Aorta (tissue), 5 donors: Measurements from ENCODE around the gene KRT84. TPM values are rescaled to one million over a fixed set of nuclear protein-coding genes. Genes with fewer than 3 reads are reported as not detected.
A peak's percentile ranks its signal among the peaks of the same experiment; 100 is the strongest.

Source experiments
- ATAC-seq: fragments of 200-7000 bp; cut with Tn5 transposase; one replicate; pipeline ENCODE4 v1.9.1; 2022; ENCODE audit warnings: moderate library complexity; ENCODE audit not compliant: low FRiP score
- DNase-seq, 2 donors: peaks; one replicate each; pipeline ENCODE4 v3.0.0-alpha.2; 2020
- H3K27ac ChIP-seq, 2 donors: one replicate each; pipeline ENCODE4 v1.5.1; 2013; ENCODE audit warnings: low read length in 2 of 2, mild to moderate bottlenecking in 2 of 2, moderate library complexity in 2 of 2, control low read depth in 1 of 2, inconsistent platforms in 1 of 2, low read depth in 1 of 2
- H3K27me3 ChIP-seq, 2 donors: one replicate each; pipeline ENCODE4 v1.6.1; 2013; ENCODE audit warnings: control low read depth in 1 of 2, low read length in 1 of 2, mild to moderate bottlenecking in 1 of 2, moderate library complexity in 1 of 2; ENCODE audit not compliant: insufficient read depth in 2 of 2, control insufficient read depth in 1 of 2
- H3K36me3 ChIP-seq, 2 donors: one replicate each; pipeline ENCODE4 v1.6.1; 2013; ENCODE audit warnings: control low read depth in 1 of 2, low read length in 1 of 2, mild to moderate bottlenecking in 1 of 2; ENCODE audit not compliant: insufficient read depth in 2 of 2, control insufficient read depth in 1 of 2
- H3K4me1 ChIP-seq, 2 donors: one replicate each; pipeline ENCODE4 v1.6.1; 2013; ENCODE audit warnings: low read length in 2 of 2, control low read depth in 1 of 2, mild to moderate bottlenecking in 1 of 2, moderate library complexity in 1 of 2; ENCODE audit not compliant: insufficient read depth in 2 of 2, control insufficient read depth in 1 of 2
- H3K4me3 ChIP-seq, 2 donors: one replicate each; pipeline ENCODE4 v1.5.1; 2013; ENCODE audit warnings: low read length in 2 of 2, control low read depth in 1 of 2, mild to moderate bottlenecking in 1 of 2
- H3K9me3 ChIP-seq: one replicate; pipeline ENCODE4 v1.6.1; 2013; ENCODE audit warnings: mild to moderate bottlenecking, low read length; ENCODE audit not compliant: control insufficient read depth
- WGBS, 2 donors: extraction: QIAGEN DNeasy Blood & Tissue Kit; methylation state at CpG; one replicate each; pipeline ENCODE4 v1.1.7; 2013; 5-methylcytosine and 5-hydroxymethylcytosine counted together
- intact Hi-C, 2 donors: fragments of 100-400 bp; cut with DNase I; formaldehyde crosslinking; loops; one replicate each; pipeline versions ENCODE4 v1.14.2 to v1.15.0; 2022
- polyA plus RNA-seq, 2 donors: library from polyadenylated mRNA; stranded (reverse); fragments of 200-250 nt; gene quantifications; one replicate each; pipeline ENCODE4 v1.2.3, GENCODE V29; 2013
- total RNA-seq, 2 donors: library from RNA; stranded (reverse); fragmentation: NEBNext Ultra II Directional; extraction: Animal tissue kit (Norgen Biotek cat#: 25700); gene quantifications; one replicate each; pipeline ENCODE4 v1.2.1, GENCODE V29; 2021
- donor health status: healthy with polysubstance abuse.
- donor health status: Bipolar disorder and iron deficiency.
- donor health status: DM: no; HTN: no; CAD: no.
- donor health status: DM: no; HTN: no; CAD: no.
- donor health status: DM: yes; HTN: yes; CAD: no.

Gene KRT84
- total and polyA plus RNA-seq, 4 donors = not detected

DNA sequence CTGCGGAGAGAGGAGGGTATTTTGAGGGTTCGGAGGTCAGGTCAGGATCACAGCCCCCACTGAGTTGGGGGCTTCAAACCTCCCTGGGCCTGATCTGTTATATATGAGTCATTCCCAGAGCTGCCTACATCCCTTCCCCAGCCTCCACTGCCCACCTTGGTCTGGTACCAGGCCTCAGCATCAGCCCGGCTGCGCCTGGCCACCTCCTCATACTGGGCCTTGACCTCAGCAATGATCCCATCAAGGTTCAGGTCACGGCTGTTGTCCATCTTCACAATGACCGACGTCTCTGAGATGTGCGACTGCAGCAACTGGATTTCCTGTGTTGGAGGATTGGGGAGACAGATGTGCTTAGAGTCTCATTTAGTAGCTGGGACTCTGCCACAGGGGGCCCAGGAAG is 4.2 kb downstream of the KRT84 start:
- DNase-seq (peak; percentile 32 to 42), ATAC-seq (no peak)
- H3K4me3 ChIP-seq = no peak overlapping the region
- intact Hi-C loops = no loop called here
- H3K4me1 ChIP-seq = no peaks in the 10 kb centered on the region
- H3K9me3 ChIP-seq = no peaks in the 10 kb centered on the region
- no peaks in the 10 kb centered on the region for H3K27me3 ChIP-seq
- H3K36me3 ChIP-seq = no peaks in the 10 kb centered on the region
- H3K27ac ChIP-seq = no peak overlapping the region
- WGBS, 2 donors = 92 to 96% methylated on average over 8 of the region's 8 CpGs

DNA sequence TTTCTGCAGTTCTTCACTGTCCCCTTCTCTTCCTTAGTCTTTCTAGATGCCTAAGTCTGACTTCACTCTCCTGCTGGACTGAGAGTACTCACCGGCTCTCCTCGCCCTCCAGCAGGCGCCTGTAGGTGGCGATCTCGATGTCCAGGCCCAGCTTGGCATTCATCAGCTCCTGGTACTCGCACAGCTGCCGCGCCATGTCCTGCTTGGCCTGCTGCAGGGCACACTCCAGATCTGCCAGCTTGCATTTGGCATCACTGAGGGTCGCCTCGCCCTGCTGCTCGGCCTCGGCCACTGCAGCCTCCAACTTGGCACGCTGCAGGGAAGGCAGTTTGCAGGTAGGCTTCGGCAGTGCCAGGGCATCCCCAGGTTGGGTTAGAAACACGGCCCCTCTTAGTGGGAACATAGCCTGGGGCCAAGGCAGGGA is 5.2 kb downstream of the KRT84 start:
- DNase-seq (peak in 1 of 2 donors; percentile 74), ATAC-seq (no peak)
- 48 to 50% methylated on average over 15 of the region's 15 CpGs for WGBS, 2 donors
- Histone ChIP-seq H3K27ac (no peak overlapping the region), H3K4me3 (no peak overlapping the region), H3K36me3 (no peaks in the 10 kb centered on the region), H3K27me3 (no peaks in the 10 kb centered on the region), H3K9me3 (no peaks in the 10 kb centered on the region), H3K4me1 (no peaks in the 10 kb centered on the region)
- intact Hi-C loops = no loop called here

DNA sequence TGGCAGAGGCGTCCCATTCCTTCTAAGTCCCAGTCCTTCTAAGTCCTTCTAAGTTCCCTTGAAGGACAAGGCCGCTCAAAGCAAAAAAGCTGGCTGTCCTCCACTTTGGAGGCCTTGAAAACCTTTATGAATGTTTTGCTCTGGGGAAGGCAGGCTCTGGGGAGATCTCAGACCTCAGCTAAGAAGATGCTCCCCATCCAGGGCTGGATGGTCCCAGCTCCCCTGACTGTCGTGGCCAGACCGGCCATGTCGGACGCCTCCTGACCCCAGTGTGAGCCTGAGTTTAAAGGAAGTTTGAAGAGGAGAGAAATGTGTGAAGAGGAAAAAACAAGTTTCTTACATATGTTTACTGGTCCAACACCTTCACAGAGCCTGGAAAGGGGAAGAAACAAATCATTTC is 5.9 kb downstream of the KRT84 start:
- no peaks in the 10 kb centered on the region for H3K27me3 ChIP-seq
- intact Hi-C loops = loop anchor here in 1 of 2 donors (10.0 kb wide), 2 partner anchors 125 to 595 kb away; no protein-coding TSS in a partner anchor
- H3K9me3 ChIP-seq = no peaks in the 10 kb centered on the region
- no peak overlapping the region for H3K27ac ChIP-seq
- ATAC-seq (no peak), DNase-seq (peak in 1 of 2 donors; percentile 19)
- 85 to 94% methylated on average over 6 of the region's 6 CpGs for WGBS, 2 donors
- no peaks in the 10 kb centered on the region for H3K4me1 ChIP-seq
- no peaks in the 10 kb centered on the region for H3K36me3 ChIP-seq
- no peak overlapping the region for H3K4me3 ChIP-seq

GRCh38 chr12:52378091-52378490 is 7.4 kb downstream of the KRT84 start:
- DNase-seq = peak in 1 of 2 donors; percentile 42
- intact Hi-C loops = loop anchor here in 1 of 2 donors (10.0 kb wide), 2 partner anchors 127 to 597 kb away; no protein-coding TSS in a partner anchor

DNA sequence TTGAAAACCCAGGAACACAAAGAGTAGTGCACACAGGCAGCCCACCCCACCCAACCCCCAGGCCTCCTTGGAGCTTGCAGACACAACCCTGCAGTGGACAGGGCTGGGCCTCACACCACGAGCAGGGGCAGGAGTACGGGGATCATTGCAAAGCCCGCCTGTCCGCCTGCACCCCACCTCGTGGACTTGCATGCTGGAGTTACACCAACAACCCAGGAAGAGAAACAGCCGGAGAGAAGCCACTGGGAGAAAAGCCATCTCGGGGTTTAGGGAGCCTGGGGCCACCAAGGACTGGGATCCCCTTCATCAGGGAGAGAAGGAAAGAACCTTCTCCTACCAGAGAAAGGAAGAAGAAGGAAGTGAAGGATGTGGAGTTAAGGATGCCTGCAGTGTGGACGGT is 8.2 kb downstream of the KRT84 start:
- Histone ChIP-seq H3K4me1 (no peaks in the 10 kb centered on the region), H3K27me3 (no peaks in the 10 kb centered on the region), H3K4me3 (no peak overlapping the region), H3K27ac (no peak overlapping the region), H3K36me3 (no peaks in the 10 kb centered on the region), H3K9me3 (no peaks in the 10 kb centered on the region)
- ATAC-seq (no peak), DNase-seq (no peak)
- 87 to 93% methylated on average over 8 of the region's 8 CpGs for WGBS, 2 donors
- intact Hi-C loops = loop anchor here in 1 of 2 donors (10.0 kb wide), 2 partner anchors 128 to 598 kb away; no protein-coding TSS in a partner anchor

More at GRCh38 chr12:52378091-52378490, 7.4 kb downstream of the KRT84 start:
- Histone ChIP-seq H3K27ac (no peak overlapping the region), H3K4me3 (no peak overlapping the region), H3K4me1 (no peaks in the 10 kb centered on the region), H3K9me3 (no peaks in the 10 kb centered on the region), H3K36me3 (no peaks in the 10 kb centered on the region), H3K27me3 (no peaks in the 10 kb centered on the region)
- WGBS, 2 donors = 81 to 82% methylated on average over 19 of the region's 19 CpGs
- ATAC-seq = no peak

DNA sequence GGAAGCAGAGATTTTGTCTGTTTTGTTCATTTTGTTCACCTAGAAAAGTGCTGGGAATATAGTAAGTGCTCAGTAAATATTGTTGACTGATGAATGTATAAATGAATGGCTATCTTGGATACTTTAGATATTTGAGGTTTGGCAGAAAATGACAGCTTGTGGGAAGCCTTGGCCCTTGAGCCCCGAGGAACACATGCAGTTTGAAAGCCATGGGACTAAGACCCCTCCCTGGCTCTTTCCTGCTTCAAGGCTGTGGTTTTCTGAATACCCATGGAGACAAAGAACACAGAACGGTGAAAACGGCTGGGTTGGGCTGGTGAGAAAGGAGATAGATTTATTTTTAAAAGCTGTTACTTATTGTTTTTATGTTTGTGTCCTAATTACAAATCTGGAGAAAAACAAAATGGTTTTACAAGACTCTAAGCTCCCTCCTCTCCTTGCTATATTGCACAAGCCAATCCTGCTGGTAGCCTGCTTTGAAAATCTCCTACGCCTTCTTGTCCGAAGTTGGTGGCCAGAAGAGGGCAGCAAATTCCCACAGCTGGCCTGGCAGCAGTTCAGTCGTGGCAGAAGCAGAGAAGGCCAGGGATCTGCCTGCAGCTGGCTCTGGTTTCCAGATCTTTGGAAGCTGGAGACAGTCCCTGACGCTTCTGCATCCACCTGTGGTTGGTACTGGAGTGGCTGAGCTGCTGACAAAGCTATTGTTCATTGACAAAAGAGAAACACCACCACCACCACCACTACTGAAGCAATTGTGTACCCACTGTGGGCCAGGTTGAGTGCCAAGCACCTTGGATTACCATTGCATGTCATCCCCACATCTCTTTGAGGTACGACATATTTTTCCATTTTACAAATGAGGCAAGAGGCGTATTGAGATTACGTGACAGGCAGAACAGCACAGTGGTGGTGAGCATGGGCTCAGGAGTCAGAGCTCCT is 13.0 kb downstream of the KRT84 start:
- intact Hi-C loops = loop anchor here (1.0 to 10.0 kb wide), 6 partner anchors 132 to 602 kb away; no protein-coding TSS in a partner anchor
- Histone ChIP-seq H3K9me3 (no peaks in the 10 kb centered on the region), H3K4me3 (no peak overlapping the region), H3K27ac (no peak overlapping the region), H3K27me3 (no peaks in the 10 kb centered on the region), H3K36me3 (no peaks in the 10 kb centered on the region), H3K4me1 (no peaks in the 10 kb centered on the region)
- DNase-seq = peak; percentile 85 to 91
- ATAC-seq = peak; percentile 85
- WGBS, 2 donors = 46 to 47% methylated on average over 10 of the region's 10 CpGs

DNA sequence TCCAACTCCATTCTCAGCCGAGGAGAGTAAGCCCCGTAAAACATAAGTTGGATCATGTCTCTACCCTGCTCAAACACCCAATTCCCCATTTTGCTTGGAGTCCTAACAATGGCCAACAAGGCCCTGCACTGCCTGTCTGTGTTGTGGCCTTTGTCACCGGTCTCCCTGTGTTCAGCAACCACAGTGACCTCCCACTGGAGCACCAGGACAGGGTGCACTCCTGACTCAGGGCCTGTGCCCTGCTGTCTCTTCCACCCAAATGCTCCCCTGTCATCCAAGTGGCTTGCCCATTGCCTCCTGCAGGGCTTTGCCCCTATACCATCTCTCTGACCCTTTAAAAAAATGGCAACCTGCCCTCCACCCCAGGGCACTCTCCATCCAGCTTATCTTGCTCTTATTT is 13.7 kb downstream of the KRT84 start:
- Histone ChIP-seq H3K4me3 (no peak overlapping the region), H3K27ac (peak overlapping the region in 1 of 2 donors; percentile 49), H3K9me3 (no peaks in the 10 kb centered on the region), H3K36me3 (no peaks in the 10 kb centered on the region), H3K4me1 (no peaks in the 10 kb centered on the region), H3K27me3 (no peaks in the 10 kb centered on the region)
- intact Hi-C loops = loop anchor here (1.0 to 10.0 kb wide), 6 partner anchors 133 to 603 kb away; no protein-coding TSS in a partner anchor
- ATAC-seq (peak; percentile 3), DNase-seq (peak in 1 of 2 donors; percentile 43)
- WGBS, 2 donors = 60 to 61% methylated on average over 3 of the region's 3 CpGs

DNA sequence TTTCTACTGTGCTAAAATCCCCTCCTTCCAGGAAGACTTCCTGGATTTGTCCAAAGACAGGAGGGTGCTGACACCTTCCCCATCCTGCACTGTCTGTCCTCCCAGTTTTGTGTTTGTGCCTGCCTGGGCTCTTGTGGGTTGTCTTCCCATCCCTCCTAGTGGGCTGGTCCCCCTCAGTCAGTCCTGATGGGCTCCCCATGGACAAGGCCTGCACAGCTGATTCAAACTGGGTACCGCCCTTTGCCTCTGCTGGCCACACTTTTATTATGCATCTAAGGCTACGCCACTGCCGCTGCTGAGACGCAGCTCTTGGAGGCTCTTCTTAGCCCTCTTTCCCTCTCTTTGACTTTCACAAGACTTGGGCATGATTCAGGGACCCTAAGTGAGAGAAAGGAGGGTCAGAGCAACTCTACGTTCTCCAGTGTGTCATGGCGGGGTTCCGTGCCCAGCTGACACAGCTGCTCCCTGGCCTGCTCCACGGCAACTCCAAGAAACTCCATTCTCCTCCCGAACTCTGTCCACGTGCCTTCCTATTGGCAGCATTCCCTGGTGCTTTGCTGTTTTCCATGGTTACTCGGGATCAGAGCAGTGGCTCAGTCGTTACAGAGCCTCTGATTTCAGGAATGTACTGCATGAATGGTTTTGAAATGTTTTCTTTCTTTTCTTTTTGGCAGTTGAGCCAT is 14.4 kb downstream of the KRT84 start:
- intact Hi-C loops = loop anchor here (5.0 to 10.0 kb wide), 5 partner anchors 134 to 604 kb away; no protein-coding TSS in a partner anchor
- no peaks in the 10 kb centered on the region for H3K36me3 ChIP-seq
- DNase-seq = peak; percentile 80 to 87
- no peaks in the 10 kb centered on the region for H3K9me3 ChIP-seq
- H3K4me1 ChIP-seq = no peaks in the 10 kb centered on the region
- ATAC-seq = peak; percentile 86
- 29 to 31% methylated on average over 12 of the region's 12 CpGs for WGBS, 2 donors
- H3K27ac ChIP-seq = peak overlapping the region in 1 of 2 donors; percentile 25
- H3K27me3 ChIP-seq = no peaks in the 10 kb centered on the region
- H3K4me3 ChIP-seq = no peak overlapping the region
